GM19463 (cell line): ENCODE results near the gene ANO3.

Experiments
- ATAC-seq: cut with Tn5 transposase; IDR thresholded peaks from one replicate; pipeline ENCODE4 v1.9.1; 2021; ENCODE audit warnings: mild to moderate bottlenecking, moderate library complexity; ENCODE audit not compliant: unreplicated experiment

The ANO3 gene

DNA sequence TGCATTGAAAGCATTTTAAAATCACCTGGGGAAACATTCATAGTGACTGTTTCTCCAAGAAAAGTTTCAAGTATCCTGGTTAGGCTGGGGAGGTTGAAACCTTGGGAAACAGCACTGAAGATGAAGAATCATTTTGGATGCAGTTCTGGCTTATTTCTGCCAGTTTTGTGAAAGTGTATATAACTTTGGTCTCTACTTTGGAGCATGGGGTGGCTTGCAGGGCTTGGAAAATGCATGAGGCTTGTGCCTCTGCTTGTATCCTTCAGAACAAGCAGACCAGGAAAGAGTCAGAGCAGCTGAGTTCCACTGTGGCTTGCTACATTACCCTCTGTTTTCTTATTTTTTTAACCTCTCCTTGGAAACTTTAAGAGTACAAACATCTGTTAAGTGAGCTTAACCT lies 370.5 kb downstream of the ANO3 start:
- ATAC-seq: no peak

- no peak for ATAC-seq
Measured at GRCh38 chr11:26703411-26704191, 371.7 kb downstream of the ANO3 start.

DNA sequence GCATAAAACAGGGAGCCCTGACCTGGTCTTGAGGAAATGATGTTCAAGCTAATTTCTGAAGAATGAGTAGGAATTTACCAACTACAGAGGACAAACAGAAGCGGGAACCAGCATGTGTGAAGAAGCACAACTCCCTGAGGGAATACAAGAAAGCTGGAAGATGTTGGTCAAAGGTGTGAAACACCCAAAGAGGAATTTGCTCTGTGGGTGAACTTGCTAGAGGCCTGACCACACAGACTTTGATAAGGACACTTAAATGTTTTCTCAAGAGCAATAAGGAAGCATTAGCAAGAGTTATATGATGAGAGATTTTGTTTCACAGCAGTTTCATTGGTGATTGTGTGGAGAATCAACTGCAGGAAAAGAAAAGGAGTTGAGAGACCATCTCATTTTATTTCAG lies 372.3 kb downstream of the ANO3 start:
- ATAC-seq: no peak

GRCh38 chr11:26706181-26706580 lies 374.3 kb downstream of the ANO3 start:
- ATAC-seq: no peak

- ATAC-seq: no peak
Measured at GRCh38 chr11:26708736-26709456, 377.0 kb downstream of the ANO3 start.

- no peak for ATAC-seq
Measured at GRCh38 chr11:26710489-26710888, 378.6 kb downstream of the ANO3 start.

GRCh38 chr11:26712497-26712896 lies 380.6 kb downstream of the ANO3 start:
- ATAC-seq: no peak
